A549 (cell line): ENCODE measurements around the gene DDX3X.

Experiments
- BHLHE40 ChIP-seq: IDR thresholded peaks from 2 replicates; pipeline ENCODE4 v1.6.1; 2012; ENCODE audit warnings: low read depth, low read length, inconsistent platforms
- CEBPB ChIP-seq, 2 experiments: fragments of >200 bp in 1 of 2; sonication (Bioruptor Twin) in 1 of 2; formaldehyde crosslinking in 1 of 2; IDR thresholded peaks; 2 replicates each; pipeline ENCODE4 v1.6.1; 2012 to 2016
- CHD2 ChIP-seq: fragments of 150-350 bp; IDR thresholded peaks from 2 replicates; pipeline ENCODE4 v1.6.1; 2014; ENCODE audit warnings: low read length; ENCODE audit not compliant: partially characterized antibody
- CHD4 ChIP-seq: fragments of 200-600 bp; sonication (generic); IDR thresholded peaks from 2 replicates; pipeline ENCODE4 v1.6.1; 2016; ENCODE audit warnings: antibody characterized with exemption, mild to moderate bottlenecking, borderline replicate concordance
- JUN ChIP-seq, 2 experiments: fragments of >200 bp; sonication (Bioruptor Twin); formaldehyde crosslinking; IDR thresholded peaks; 2 replicates in 1 of 2; 3 replicates in 1 of 2; pipeline ENCODE4 v1.6.1; 2016 to 2017
- JUNB ChIP-seq: fragments of >200 bp; sonication (Bioruptor Twin); formaldehyde crosslinking; IDR thresholded peaks from 2 replicates; pipeline ENCODE4 v1.6.1; 2016
- NR3C1 ChIP-seq: fragments of >200 bp; sonication (Bioruptor Twin); formaldehyde crosslinking; IDR thresholded peaks from 3 replicates; pipeline ENCODE4 v1.6.1; 2017
- POLR2A ChIP-seq: IDR thresholded peaks from 2 replicates; pipeline ENCODE4 v1.6.1; 2012; ENCODE audit warnings: mild to moderate bottlenecking, low read length
- RCOR1 ChIP-seq: fragments of 150-350 bp; IDR thresholded peaks from 2 replicates; pipeline ENCODE4 v1.6.1; 2014; ENCODE audit warnings: antibody characterized with exemption, low read length, low read depth
- TF ChIP-seq, protein P1 (sequence below): fragments of >200 bp; sonication (Bioruptor Twin); formaldehyde crosslinking; IDR thresholded peaks from 3 replicates; pipeline ENCODE4 v1.5.1; 2016

GRCh38 chrX:41301438-41301824 lies 32.5 kb upstream of the DDX3X start:
- TF ChIP-seq, protein P1, sequence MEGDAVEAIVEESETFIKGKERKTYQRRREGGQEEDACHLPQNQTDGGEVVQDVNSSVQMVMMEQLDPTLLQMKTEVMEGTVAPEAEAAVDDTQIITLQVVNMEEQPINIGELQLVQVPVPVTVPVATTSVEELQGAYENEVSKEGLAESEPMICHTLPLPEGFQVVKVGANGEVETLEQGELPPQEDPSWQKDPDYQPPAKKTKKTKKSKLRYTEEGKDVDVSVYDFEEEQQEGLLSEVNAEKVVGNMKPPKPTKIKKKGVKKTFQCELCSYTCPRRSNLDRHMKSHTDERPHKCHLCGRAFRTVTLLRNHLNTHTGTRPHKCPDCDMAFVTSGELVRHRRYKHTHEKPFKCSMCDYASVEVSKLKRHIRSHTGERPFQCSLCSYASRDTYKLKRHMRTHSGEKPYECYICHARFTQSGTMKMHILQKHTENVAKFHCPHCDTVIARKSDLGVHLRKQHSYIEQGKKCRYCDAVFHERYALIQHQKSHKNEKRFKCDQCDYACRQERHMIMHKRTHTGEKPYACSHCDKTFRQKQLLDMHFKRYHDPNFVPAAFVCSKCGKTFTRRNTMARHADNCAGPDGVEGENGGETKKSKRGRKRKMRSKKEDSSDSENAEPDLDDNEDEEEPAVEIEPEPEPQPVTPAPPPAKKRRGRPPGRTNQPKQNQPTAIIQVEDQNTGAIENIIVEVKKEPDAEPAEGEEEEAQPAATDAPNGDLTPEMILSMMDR, result no peak
- TF ChIP-seq NR3C1 (no peak), CHD4 (no peak), POLR2A (no peak), RCOR1 (no peak), JUN (IDR thresholded peaks at IDR 0.05) (no peak), CEBPB (IDR thresholded peaks at IDR 0.05) (no peak), JUNB (no peak), BHLHE40 (no peak), CHD2 (no peak)
